ENCODE measurements around the gene TRAF4. TPM values are rescaled to one million over a fixed set of nuclear protein-coding genes. Genes with fewer than 3 reads are reported as not detected.

TRAF4 gene
- total and polyA plus RNA-seq, 4 donors: 8.5 to 32.0 (median 23.9) TPM

DNA sequence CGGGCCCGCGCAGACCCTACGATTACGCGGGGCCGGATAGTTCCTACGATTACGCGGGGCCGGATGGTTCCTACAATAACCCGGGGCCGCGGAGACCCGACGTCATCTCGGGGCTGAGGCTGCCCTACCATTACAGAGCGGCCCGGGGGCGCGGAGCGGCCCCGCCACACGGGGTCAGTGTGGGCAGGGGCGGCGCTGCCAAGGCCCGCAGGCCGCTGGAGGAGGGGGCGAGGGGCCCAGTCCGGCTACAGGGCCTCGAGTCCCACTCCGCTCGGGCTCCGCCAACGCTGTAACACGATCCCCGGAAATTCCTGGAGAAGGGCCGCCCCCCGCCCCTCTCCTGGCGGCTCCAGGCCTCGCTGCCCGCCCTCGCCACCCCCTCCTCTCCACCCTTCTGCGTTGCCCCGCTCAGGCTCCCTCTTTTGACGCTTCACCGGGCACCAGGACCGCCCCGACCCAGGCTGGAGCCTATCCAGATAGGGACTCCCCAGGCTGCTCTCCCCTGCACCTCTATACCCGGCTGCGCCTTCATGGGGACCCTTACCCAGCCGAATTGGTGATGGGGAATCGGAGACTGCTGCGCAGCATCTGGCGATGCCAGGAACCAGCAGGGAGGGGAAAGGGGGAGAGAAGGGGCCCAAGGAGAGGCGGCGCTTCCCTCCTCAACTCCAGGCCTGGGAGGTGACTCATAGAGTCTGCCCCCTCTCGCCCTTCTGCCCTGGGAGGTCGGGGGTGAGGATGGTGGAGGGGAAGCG, 26.1 kb upstream of the TRAF4 start, which contains the start of gene RAB34:
Gene RAB34, minus strand, starts transcription at position 291 of the 755 bp plus-strand sequence. CDS start 602 bp downstream, outside the sequence.
- Histone ChIP-seq H3K4me3 (ENCODE audit: low read depth in 1 of 3, low read length in 3 of 3) (peak within 1 kb of the TSS in 1 of 3 donors; percentile 36), H3K27me3 (ENCODE audit: control insufficient read depth in 4 of 4, insufficient read depth in 4 of 4, low read length in 3 of 4) (no peaks in the 10 kb centered on the region), H3K9me3 (ENCODE audit: control insufficient read depth in 4 of 4, low read length in 3 of 4) (no peaks in the 10 kb centered on the region), H3K4me1 (ENCODE audit: control insufficient read depth in 4 of 4, insufficient read depth in 4 of 4, low read length in 3 of 4) (peaks cover 7 to 27% (median 17%) of the 10 kb centered on the region in 4 donors), H3K9ac (ENCODE audit: low read depth in 1 of 2, low read length in 2 of 2) (peak within 1 kb of the TSS in 1 of 2 donors; percentile 8), H3K36me3 (ENCODE audit: control insufficient read depth in 4 of 4, insufficient read depth in 3 of 4, low read depth in 1 of 4, low read length in 3 of 4) (peaks cover 5 to 11% (median 7%) of the 10 kb centered on the region in 4 donors), H3K27ac (ENCODE audit: low read depth in 1 of 2, low read length in 2 of 2) (peak within 1 kb of the TSS; percentile 60 to 70)
- TF ChIP-seq RXRA (IDR thresholded peaks at IDR 0.05) (no peak), HNF4G (IDR thresholded peaks at IDR 0.05) (no peak), NR2F2 (IDR thresholded peaks at IDR 0.05) (peak; percentile 59)
- TF ChIP-seq, protein P1, sequence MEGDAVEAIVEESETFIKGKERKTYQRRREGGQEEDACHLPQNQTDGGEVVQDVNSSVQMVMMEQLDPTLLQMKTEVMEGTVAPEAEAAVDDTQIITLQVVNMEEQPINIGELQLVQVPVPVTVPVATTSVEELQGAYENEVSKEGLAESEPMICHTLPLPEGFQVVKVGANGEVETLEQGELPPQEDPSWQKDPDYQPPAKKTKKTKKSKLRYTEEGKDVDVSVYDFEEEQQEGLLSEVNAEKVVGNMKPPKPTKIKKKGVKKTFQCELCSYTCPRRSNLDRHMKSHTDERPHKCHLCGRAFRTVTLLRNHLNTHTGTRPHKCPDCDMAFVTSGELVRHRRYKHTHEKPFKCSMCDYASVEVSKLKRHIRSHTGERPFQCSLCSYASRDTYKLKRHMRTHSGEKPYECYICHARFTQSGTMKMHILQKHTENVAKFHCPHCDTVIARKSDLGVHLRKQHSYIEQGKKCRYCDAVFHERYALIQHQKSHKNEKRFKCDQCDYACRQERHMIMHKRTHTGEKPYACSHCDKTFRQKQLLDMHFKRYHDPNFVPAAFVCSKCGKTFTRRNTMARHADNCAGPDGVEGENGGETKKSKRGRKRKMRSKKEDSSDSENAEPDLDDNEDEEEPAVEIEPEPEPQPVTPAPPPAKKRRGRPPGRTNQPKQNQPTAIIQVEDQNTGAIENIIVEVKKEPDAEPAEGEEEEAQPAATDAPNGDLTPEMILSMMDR (IDR thresholded peaks at IDR 0.05; ENCODE audit: low read depth, low read length, missing input control): no peak
- 25% methylated on average over 60 of the region's 60 CpGs for WGBS
- DNase-seq (ENCODE audit: low spot score): peak; percentile 68

DNA sequence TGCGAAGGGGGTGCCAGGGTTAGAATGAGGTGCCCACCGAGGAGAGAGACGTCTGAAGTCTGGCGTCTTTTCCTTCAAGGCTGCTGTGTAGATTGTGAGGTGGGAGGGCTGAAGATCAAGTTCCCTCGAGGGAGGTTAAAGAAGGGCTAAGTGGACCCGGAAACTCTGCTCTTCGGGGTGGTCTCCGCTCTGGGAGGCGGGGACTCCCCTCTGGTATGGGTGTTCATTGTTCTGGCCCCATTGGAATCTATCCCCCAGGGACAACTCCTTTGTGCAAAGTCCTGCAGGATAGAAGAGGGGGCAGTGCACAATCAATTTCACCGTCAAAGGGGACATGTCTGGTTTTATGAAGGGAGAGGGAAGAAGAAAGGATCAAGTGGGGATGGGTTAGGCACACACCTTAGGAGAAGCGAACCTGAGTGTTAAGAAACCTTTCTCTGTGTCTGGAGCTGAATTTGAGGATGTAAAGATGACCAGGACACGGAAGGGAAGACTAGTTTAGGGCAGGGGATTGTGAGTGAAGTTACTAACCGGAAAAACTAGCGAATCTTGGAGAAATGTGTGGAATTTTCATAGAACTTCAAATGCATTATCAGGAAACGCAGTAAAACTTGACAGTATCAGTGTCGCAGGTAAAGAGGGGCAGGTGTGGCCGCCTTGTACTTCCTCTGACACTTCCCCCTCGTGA, 25.3 kb upstream of the TRAF4 start:
- peaks cover 7 to 18% (median 13%) of the 10 kb centered on the region in 4 donors for H3K36me3 ChIP-seq (ENCODE audit: control insufficient read depth in 4 of 4, insufficient read depth in 3 of 4, low read depth in 1 of 4, low read length in 3 of 4)
- H3K4me1 ChIP-seq (ENCODE audit: control insufficient read depth in 4 of 4, insufficient read depth in 4 of 4, low read length in 3 of 4): peaks cover 7 to 27% (median 17%) of the 10 kb centered on the region in 4 donors

More for the DNA sequence above, 25.3 kb upstream of the TRAF4 start:
- 75% methylated on average over 18 of the region's 18 CpGs for WGBS
- H3K9me3 ChIP-seq (ENCODE audit: control insufficient read depth in 4 of 4, low read length in 3 of 4): no peaks in the 10 kb centered on the region
- TF ChIP-seq HNF4G (IDR thresholded peaks at IDR 0.05): no peak
- no peak for TF ChIP-seq EGR1 (IDR thresholded peaks at IDR 0.05; ENCODE audit: low read depth in 2 of 2)
- TF ChIP-seq GABPA (IDR thresholded peaks at IDR 0.05 in 1 of 2, conservative IDR thresholded peaks at IDR 0.05 in 1 of 2): no peak
- TF ChIP-seq HNF4A (conservative IDR thresholded peaks at IDR 0.05): no peak
- TF ChIP-seq, protein P2, sequence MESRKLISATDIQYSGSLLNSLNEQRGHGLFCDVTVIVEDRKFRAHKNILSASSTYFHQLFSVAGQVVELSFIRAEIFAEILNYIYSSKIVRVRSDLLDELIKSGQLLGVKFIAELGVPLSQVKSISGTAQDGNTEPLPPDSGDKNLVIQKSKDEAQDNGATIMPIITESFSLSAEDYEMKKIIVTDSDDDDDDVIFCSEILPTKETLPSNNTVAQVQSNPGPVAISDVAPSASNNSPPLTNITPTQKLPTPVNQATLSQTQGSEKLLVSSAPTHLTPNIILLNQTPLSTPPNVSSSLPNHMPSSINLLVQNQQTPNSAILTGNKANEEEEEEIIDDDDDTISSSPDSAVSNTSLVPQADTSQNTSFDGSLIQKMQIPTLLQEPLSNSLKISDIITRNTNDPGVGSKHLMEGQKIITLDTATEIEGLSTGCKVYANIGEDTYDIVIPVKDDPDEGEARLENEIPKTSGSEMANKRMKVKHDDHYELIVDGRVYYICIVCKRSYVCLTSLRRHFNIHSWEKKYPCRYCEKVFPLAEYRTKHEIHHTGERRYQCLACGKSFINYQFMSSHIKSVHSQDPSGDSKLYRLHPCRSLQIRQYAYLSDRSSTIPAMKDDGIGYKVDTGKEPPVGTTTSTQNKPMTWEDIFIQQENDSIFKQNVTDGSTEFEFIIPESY (IDR thresholded peaks at IDR 0.05): no peak
- TF ChIP-seq FOXA2 (IDR thresholded peaks at IDR 0.05): no peak
- TF ChIP-seq, protein P3, sequence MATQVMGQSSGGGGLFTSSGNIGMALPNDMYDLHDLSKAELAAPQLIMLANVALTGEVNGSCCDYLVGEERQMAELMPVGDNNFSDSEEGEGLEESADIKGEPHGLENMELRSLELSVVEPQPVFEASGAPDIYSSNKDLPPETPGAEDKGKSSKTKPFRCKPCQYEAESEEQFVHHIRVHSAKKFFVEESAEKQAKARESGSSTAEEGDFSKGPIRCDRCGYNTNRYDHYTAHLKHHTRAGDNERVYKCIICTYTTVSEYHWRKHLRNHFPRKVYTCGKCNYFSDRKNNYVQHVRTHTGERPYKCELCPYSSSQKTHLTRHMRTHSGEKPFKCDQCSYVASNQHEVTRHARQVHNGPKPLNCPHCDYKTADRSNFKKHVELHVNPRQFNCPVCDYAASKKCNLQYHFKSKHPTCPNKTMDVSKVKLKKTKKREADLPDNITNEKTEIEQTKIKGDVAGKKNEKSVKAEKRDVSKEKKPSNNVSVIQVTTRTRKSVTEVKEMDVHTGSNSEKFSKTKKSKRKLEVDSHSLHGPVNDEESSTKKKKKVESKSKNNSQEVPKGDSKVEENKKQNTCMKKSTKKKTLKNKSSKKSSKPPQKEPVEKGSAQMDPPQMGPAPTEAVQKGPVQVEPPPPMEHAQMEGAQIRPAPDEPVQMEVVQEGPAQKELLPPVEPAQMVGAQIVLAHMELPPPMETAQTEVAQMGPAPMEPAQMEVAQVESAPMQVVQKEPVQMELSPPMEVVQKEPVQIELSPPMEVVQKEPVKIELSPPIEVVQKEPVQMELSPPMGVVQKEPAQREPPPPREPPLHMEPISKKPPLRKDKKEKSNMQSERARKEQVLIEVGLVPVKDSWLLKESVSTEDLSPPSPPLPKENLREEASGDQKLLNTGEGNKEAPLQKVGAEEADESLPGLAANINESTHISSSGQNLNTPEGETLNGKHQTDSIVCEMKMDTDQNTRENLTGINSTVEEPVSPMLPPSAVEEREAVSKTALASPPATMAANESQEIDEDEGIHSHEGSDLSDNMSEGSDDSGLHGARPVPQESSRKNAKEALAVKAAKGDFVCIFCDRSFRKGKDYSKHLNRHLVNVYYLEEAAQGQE (IDR thresholded peaks at IDR 0.05): no peak
- no peaks in the 10 kb centered on the region for H3K27me3 ChIP-seq (ENCODE audit: control insufficient read depth in 4 of 4, insufficient read depth in 4 of 4, low read length in 3 of 4)
- DNase-seq (ENCODE audit: low spot score): no peak
- H3K27ac ChIP-seq (ENCODE audit: low read depth in 1 of 2, low read length in 2 of 2): peak overlapping the region; percentile 60 to 70
- no peak overlapping the region for H3K4me3 ChIP-seq (ENCODE audit: low read depth in 1 of 3, low read length in 3 of 3)
- no peak overlapping the region for H3K9ac ChIP-seq (ENCODE audit: low read depth in 1 of 2, low read length in 2 of 2)
